Measurements from ENCODE around the gene CORO2B.

The CORO2B gene

GRCh38 chr15:68617777-68618176, 39.0 kb downstream of the CORO2B start:
- in situ Hi-C loops (cut with MboI; ENCODE audit: low pct_unique_long_range_greater_than_20kb, low sequenced_read_pairs) = no loop called here
- DNase-seq = no peak

- DNase-seq = no peak
- in situ Hi-C loops (cut with MboI; ENCODE audit: low pct_unique_long_range_greater_than_20kb, low sequenced_read_pairs) = no loop called here
These were observed 39.6 kb downstream of the CORO2B start for GRCh38 chr15:68618394-68618793.

GRCh38 chr15:68618908-68619698, 40.3 kb downstream of the CORO2B start:
- in situ Hi-C loops (cut with MboI; ENCODE audit: low pct_unique_long_range_greater_than_20kb, low sequenced_read_pairs) = no loop called here
- DNase-seq = no peak

- in situ Hi-C loops (cut with MboI; ENCODE audit: low pct_unique_long_range_greater_than_20kb, low sequenced_read_pairs) = no loop called here
- DNase-seq = no peak
These were observed 42.1 kb downstream of the CORO2B start for GRCh38 chr15:68620721-68621527.

GRCh38 chr15:68621535-68621934, 42.7 kb downstream of the CORO2B start:
- DNase-seq = no peak
- in situ Hi-C loops (cut with MboI; ENCODE audit: low pct_unique_long_range_greater_than_20kb, low sequenced_read_pairs) = no loop called here

GRCh38 chr15:68623301-68623892, 44.6 kb downstream of the CORO2B start:
- in situ Hi-C loops (cut with MboI; ENCODE audit: low pct_unique_long_range_greater_than_20kb, low sequenced_read_pairs) = no loop called here
- no peak for DNase-seq

GRCh38 chr15:68625853-68626252, 47.1 kb downstream of the CORO2B start:
- in situ Hi-C loops (cut with MboI; ENCODE audit: low pct_unique_long_range_greater_than_20kb, low sequenced_read_pairs) = no loop called here
- no peak for DNase-seq

- DNase-seq = no peak
- in situ Hi-C loops (cut with MboI; ENCODE audit: low pct_unique_long_range_greater_than_20kb, low sequenced_read_pairs) = no loop called here
These were observed 47.5 kb downstream of the CORO2B start for GRCh38 chr15:68626283-68626682.

GRCh38 chr15:68626739-68627138, 47.9 kb downstream of the CORO2B start:
- no peak for DNase-seq
- in situ Hi-C loops (cut with MboI; ENCODE audit: low pct_unique_long_range_greater_than_20kb, low sequenced_read_pairs) = no loop called here

GRCh38 chr15:68627476-68627875, 48.7 kb downstream of the CORO2B start:
- no peak for DNase-seq
- in situ Hi-C loops (cut with MboI; ENCODE audit: low pct_unique_long_range_greater_than_20kb, low sequenced_read_pairs) = no loop called here

- no peak for DNase-seq
- in situ Hi-C loops (cut with MboI; ENCODE audit: low pct_unique_long_range_greater_than_20kb, low sequenced_read_pairs) = no loop called here
These were observed 49.2 kb downstream of the CORO2B start for GRCh38 chr15:68627995-68628394.

GRCh38 chr15:68629519-68630210, 50.9 kb downstream of the CORO2B start:
- DNase-seq = no peak
- in situ Hi-C loops (cut with MboI; ENCODE audit: low pct_unique_long_range_greater_than_20kb, low sequenced_read_pairs) = no loop called here

GRCh38 chr15:68630211-68630555, 51.4 kb downstream of the CORO2B start:
- in situ Hi-C loops (cut with MboI; ENCODE audit: low pct_unique_long_range_greater_than_20kb, low sequenced_read_pairs) = no loop called here
- no peak for DNase-seq

- in situ Hi-C loops (cut with MboI; ENCODE audit: low pct_unique_long_range_greater_than_20kb, low sequenced_read_pairs) = no loop called here
- no peak for DNase-seq
These were observed 52.0 kb downstream of the CORO2B start for GRCh38 chr15:68630836-68631235.

- DNase-seq = no peak
These were observed 52.8 kb downstream of the CORO2B start for GRCh38 chr15:68631601-68632051.

GRCh38 chr15:68632101-68632500, 53.3 kb downstream of the CORO2B start:
- DNase-seq = no peak
- in situ Hi-C loops (cut with MboI; ENCODE audit: low pct_unique_long_range_greater_than_20kb, low sequenced_read_pairs) = no loop called here

More at GRCh38 chr15:68631601-68632051, 52.8 kb downstream of the CORO2B start:
- in situ Hi-C loops (cut with MboI; ENCODE audit: low pct_unique_long_range_greater_than_20kb, low sequenced_read_pairs) = no loop called here

- no peak for DNase-seq
- in situ Hi-C loops (cut with MboI; ENCODE audit: low pct_unique_long_range_greater_than_20kb, low sequenced_read_pairs) = no loop called here
These were observed 54.7 kb downstream of the CORO2B start for GRCh38 chr15:68633231-68634121.

GRCh38 chr15:68634122-68634482, 55.3 kb downstream of the CORO2B start:
- DNase-seq = no peak
- in situ Hi-C loops (cut with MboI; ENCODE audit: low pct_unique_long_range_greater_than_20kb, low sequenced_read_pairs) = no loop called here

- no peak for DNase-seq
- in situ Hi-C loops (cut with MboI; ENCODE audit: low pct_unique_long_range_greater_than_20kb, low sequenced_read_pairs) = no loop called here
These were observed 55.7 kb downstream of the CORO2B start for GRCh38 chr15:68634531-68634930.

Data from KBM-7 (cell line).